GM12875 (cell line): ENCODE data around the gene PSMD6.

ENCODE experiments used
- H3K4me3 ChIP-seq: one replicate; pipeline ENCODE4 v1.5.1; 2011; ENCODE audit warnings: low read depth, low read length, control low read depth
- TF ChIP-seq, protein P1 (sequence below): IDR thresholded peaks from 2 replicates; pipeline ENCODE4 v1.5.1; 2011; ENCODE audit warnings: low read depth, mild to moderate bottlenecking, control low read depth, inconsistent platforms, low read length, moderate library complexity, borderline replicate concordance; ENCODE audit not compliant: insufficient read depth

Gene PSMD6

DNA sequence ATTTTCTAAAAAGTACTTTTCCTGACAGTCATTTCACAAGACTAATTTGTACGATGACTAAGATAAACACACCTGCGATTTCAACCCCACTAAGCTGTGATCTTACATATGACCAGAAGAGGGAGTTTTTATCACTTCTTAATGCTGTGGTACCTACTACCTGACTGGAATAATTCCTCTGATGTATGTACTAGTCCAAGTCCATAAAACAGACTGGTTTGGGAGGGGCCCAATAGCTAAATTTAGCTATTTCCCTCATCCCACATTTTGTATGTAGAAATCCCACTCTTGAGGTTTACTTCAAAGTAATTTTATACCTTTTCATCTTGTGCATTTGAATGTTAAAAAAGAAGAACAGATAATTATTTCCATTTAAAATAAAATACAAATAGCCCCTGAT lies 61.4 kb downstream of the PSMD6 start:
- no peak overlapping the region for H3K4me3 ChIP-seq

More for the DNA sequence above, 61.4 kb downstream of the PSMD6 start:
- TF ChIP-seq, protein P1, sequence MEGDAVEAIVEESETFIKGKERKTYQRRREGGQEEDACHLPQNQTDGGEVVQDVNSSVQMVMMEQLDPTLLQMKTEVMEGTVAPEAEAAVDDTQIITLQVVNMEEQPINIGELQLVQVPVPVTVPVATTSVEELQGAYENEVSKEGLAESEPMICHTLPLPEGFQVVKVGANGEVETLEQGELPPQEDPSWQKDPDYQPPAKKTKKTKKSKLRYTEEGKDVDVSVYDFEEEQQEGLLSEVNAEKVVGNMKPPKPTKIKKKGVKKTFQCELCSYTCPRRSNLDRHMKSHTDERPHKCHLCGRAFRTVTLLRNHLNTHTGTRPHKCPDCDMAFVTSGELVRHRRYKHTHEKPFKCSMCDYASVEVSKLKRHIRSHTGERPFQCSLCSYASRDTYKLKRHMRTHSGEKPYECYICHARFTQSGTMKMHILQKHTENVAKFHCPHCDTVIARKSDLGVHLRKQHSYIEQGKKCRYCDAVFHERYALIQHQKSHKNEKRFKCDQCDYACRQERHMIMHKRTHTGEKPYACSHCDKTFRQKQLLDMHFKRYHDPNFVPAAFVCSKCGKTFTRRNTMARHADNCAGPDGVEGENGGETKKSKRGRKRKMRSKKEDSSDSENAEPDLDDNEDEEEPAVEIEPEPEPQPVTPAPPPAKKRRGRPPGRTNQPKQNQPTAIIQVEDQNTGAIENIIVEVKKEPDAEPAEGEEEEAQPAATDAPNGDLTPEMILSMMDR = peak; percentile 40; the same call in 1 of the 2 replicates
